WTC11 (cell line): ENCODE measurements around the gene SMARCA2.

ENCODE experiments used
- CREM ChIP-seq: sonication (generic); formaldehyde crosslinking; IDR thresholded peaks from 2 replicates; pipeline ENCODE4 v1.8.1; 2022; ENCODE audit warnings: mild to moderate bottlenecking, missing genetic modification reagents, moderate library complexity
- CTCF ChIP-seq: fragments of 200-600 bp; IDR thresholded peaks from 2 replicates; pipeline ENCODE4 v1.8.0; 2022; ENCODE audit warnings: antibody characterized with exemption
- ETV6 ChIP-seq: sonication (generic); formaldehyde crosslinking; IDR thresholded peaks from 2 replicates; pipeline ENCODE4 v1.8.1; 2022; ENCODE audit warnings: mild to moderate bottlenecking, missing genetic modification reagents
- IRF1 ChIP-seq: sonication (generic); formaldehyde crosslinking; IDR thresholded peaks from 2 replicates; pipeline ENCODE4 v1.8.0; 2023; ENCODE audit warnings: missing genetic modification reagents
- IRF2 ChIP-seq: sonication (generic); formaldehyde crosslinking; IDR thresholded peaks from 2 replicates; pipeline ENCODE4 v1.8.0; 2022; ENCODE audit warnings: low read depth, missing genetic modification reagents, borderline replicate concordance
- USF1 ChIP-seq: sonication (generic); formaldehyde crosslinking; IDR thresholded peaks from 2 replicates; pipeline ENCODE4 v1.8.0; 2022; ENCODE audit warnings: mild to moderate bottlenecking, missing genetic modification reagents
- ZNF138 ChIP-seq: sonication (generic); formaldehyde crosslinking; conservative IDR thresholded peaks from 2 replicates; pipeline ENCODE4 v1.8.1; 2022; ENCODE audit warnings: mild to moderate bottlenecking, moderate library complexity, missing genetic modification reagents
- ZNF281 ChIP-seq: sonication (generic); formaldehyde crosslinking; IDR thresholded peaks from 2 replicates; pipeline ENCODE4 v1.8.0; 2023; ENCODE audit warnings: mild to moderate bottlenecking, missing genetic modification reagents
- ZNF416 ChIP-seq: fragments of 250-450 bp; sonication (Bioruptor Pico); IDR thresholded peaks from 2 replicates; pipeline ENCODE4 v1.9.0; 2021; ENCODE audit warnings: mild to moderate bottlenecking, inconsistent platforms

GRCh38 chr9:2008372-2008771 is 6.8 kb upstream of the SMARCA2 start:
- TF ChIP-seq USF1 (CRISPR knock-in tag) (no peak), CTCF (no peak), ZNF138 (CRISPR knock-in tag) (no peak), ZNF416 (no peak), CREM (CRISPR knock-in tag) (no peak), IRF1 (no peak), ETV6 (no peak), ZNF281 (CRISPR knock-in tag) (no peak), IRF2 (no peak)
